ENCODE results near the gene GNPTG. TPM values are rescaled to one million over a fixed set of nuclear protein-coding genes. Genes with fewer than 3 reads are reported as not detected.

GNPTG gene
- total RNA-seq, 4 donors from 2014 or later, result 53.7 to 84.0 (median 69.5) TPM

- H3K36me3 ChIP-seq, result peaks cover 98% of the 10 kb centered on the region
- TF ChIP-seq EP300 (IDR thresholded peaks at IDR 0.05), result no peak
- TF ChIP-seq POLR2AphosphoS5 (IDR thresholded peaks at IDR 0.05), result no peak
- no peak for TF ChIP-seq POLR2A (IDR thresholded peaks at IDR 0.05)
- TF ChIP-seq, protein P1, sequence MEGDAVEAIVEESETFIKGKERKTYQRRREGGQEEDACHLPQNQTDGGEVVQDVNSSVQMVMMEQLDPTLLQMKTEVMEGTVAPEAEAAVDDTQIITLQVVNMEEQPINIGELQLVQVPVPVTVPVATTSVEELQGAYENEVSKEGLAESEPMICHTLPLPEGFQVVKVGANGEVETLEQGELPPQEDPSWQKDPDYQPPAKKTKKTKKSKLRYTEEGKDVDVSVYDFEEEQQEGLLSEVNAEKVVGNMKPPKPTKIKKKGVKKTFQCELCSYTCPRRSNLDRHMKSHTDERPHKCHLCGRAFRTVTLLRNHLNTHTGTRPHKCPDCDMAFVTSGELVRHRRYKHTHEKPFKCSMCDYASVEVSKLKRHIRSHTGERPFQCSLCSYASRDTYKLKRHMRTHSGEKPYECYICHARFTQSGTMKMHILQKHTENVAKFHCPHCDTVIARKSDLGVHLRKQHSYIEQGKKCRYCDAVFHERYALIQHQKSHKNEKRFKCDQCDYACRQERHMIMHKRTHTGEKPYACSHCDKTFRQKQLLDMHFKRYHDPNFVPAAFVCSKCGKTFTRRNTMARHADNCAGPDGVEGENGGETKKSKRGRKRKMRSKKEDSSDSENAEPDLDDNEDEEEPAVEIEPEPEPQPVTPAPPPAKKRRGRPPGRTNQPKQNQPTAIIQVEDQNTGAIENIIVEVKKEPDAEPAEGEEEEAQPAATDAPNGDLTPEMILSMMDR (IDR thresholded peaks at IDR 0.05), result no peak
- no peak overlapping the region for H3K4me3 ChIP-seq
- no peaks in the 10 kb centered on the region for H3K9me3 ChIP-seq
- WGBS, result 93% methylated on average over 5 of the region's 22 CpGs
- no peak for DNase-seq (ENCODE audit: low spot score in 2 of 2)
- H3K27ac ChIP-seq, result no peak overlapping the region
- H3K4me1 ChIP-seq, result no peaks in the 10 kb centered on the region
- H3K27me3 ChIP-seq, result no peaks in the 10 kb centered on the region
Measured at GRCh38 chr16:1320658-1321240, 31.0 kb upstream of the GNPTG start.

GRCh38 chr16:1322407-1322806, 29.3 kb upstream of the GNPTG start:
- WGBS, result 100% methylated on average over 8 of the region's 8 CpGs
- TF ChIP-seq EP300 (IDR thresholded peaks at IDR 0.05), result no peak
- TF ChIP-seq POLR2AphosphoS5 (IDR thresholded peaks at IDR 0.05), result no peak
- TF ChIP-seq POLR2A (IDR thresholded peaks at IDR 0.05), result no peak
- TF ChIP-seq, protein P1 (IDR thresholded peaks at IDR 0.05), result no peak
- Histone ChIP-seq H3K27me3 (no peaks in the 10 kb centered on the region), H3K4me1 (no peaks in the 10 kb centered on the region), H3K4me3 (no peak overlapping the region), H3K27ac (no peak overlapping the region), H3K9me3 (no peaks in the 10 kb centered on the region), H3K36me3 (peaks cover 87% of the 10 kb centered on the region)
- no peak for DNase-seq (ENCODE audit: low spot score in 2 of 2)

- no peak overlapping the region for H3K4me3 ChIP-seq
- no peaks in the 10 kb centered on the region for H3K27me3 ChIP-seq
- TF ChIP-seq POLR2AphosphoS5 (IDR thresholded peaks at IDR 0.05) (no peak), EP300 (IDR thresholded peaks at IDR 0.05) (no peak), POLR2A (IDR thresholded peaks at IDR 0.05) (no peak)
- TF ChIP-seq, protein P1 (IDR thresholded peaks at IDR 0.05), result no peak
- no peak overlapping the region for H3K27ac ChIP-seq
- no peaks in the 10 kb centered on the region for H3K9me3 ChIP-seq
- no peak for DNase-seq (ENCODE audit: low spot score in 2 of 2)
- no peaks in the 10 kb centered on the region for H3K4me1 ChIP-seq
- peaks cover 76% of the 10 kb centered on the region for H3K36me3 ChIP-seq
- 70% methylated on average over 26 of the region's 35 CpGs for WGBS
Measured at GRCh38 chr16:1323296-1324239, 28.2 kb upstream of the GNPTG start.

- no peak for DNase-seq (ENCODE audit: low spot score in 2 of 2)
- Histone ChIP-seq H3K36me3 (peaks cover 68% of the 10 kb centered on the region), H3K4me3 (no peak overlapping the region), H3K4me1 (no peaks in the 10 kb centered on the region), H3K27ac (no peak overlapping the region), H3K9me3 (no peaks in the 10 kb centered on the region), H3K27me3 (no peaks in the 10 kb centered on the region)
- WGBS, result 88% methylated on average over 15 of the region's 22 CpGs
- TF ChIP-seq POLR2AphosphoS5 (IDR thresholded peaks at IDR 0.05) (no peak), POLR2A (IDR thresholded peaks at IDR 0.05) (no peak), EP300 (IDR thresholded peaks at IDR 0.05) (no peak)
- TF ChIP-seq, protein P1 (IDR thresholded peaks at IDR 0.05), result no peak
Measured at GRCh38 chr16:1324286-1324826, 27.4 kb upstream of the GNPTG start.

GRCh38 chr16:1325261-1325660, 26.5 kb upstream of the GNPTG start:
- TF ChIP-seq POLR2A (IDR thresholded peaks at IDR 0.05) (no peak), EP300 (IDR thresholded peaks at IDR 0.05) (no peak), POLR2AphosphoS5 (IDR thresholded peaks at IDR 0.05) (no peak)
- TF ChIP-seq, protein P1 (IDR thresholded peaks at IDR 0.05), result no peak
- Histone ChIP-seq H3K4me1 (no peaks in the 10 kb centered on the region), H3K36me3 (peaks cover 59% of the 10 kb centered on the region), H3K4me3 (no peak overlapping the region), H3K27me3 (peaks cover 1% of the 10 kb centered on the region), H3K27ac (no peak overlapping the region), H3K9me3 (no peaks in the 10 kb centered on the region)
- no peak for DNase-seq (ENCODE audit: low spot score in 2 of 2)
- WGBS, result 94% methylated on average over 5 of the region's 15 CpGs
